IPS DF 19.7 (cell line): ENCODE results near the gene HERC6.
"Not testable (repeated sequence)": the region's sequence is repeated elsewhere in the genome, so short reads cannot be mapped to it uniquely, and the experiment has no call there.

Experiments
- DNase-seq: peaks from one replicate; pipeline ENCODE4 v3.0.0-alpha.2; 2013; ENCODE audit warnings: low read depth, low spot score

Gene HERC6

DNA sequence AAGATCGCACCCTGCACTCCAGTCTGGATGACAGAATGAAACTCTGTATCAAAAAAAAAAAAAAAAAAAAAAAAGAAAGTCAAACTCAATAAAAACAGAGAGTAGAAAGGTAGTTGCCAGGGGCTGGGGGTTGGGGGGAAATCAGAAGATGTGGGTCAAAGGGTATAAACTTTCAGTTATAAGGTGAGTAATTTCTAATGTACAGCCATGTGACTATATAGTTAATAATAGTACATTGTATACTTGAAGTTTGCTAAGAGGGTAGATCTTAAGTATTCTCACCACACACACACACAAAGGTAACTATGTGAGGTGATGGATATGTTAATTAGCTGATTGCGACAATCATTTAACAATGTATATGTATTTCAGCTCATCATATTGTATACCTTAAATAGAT is 11.5 kb downstream of the HERC6 start:
- DNase-seq, result no peak

DNA sequence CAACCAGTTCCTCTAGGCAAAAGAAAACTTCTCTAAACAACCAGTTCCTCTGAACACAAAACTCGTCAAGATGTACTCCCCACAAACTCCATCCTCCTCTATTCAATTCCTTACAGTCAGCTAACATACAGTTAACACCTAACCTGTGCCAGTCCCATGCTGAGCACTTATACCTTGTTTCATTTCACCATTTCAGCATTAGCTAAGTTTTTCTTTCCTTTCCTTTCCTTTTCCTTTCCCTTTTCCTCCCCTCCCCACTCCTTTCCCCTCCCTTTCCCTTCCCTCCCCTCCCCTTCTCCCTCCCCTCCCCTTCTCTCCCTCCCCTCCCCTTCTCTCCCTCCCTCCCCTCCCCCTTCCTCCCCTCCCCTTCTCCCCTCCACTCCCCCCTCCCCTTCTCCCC is 13.1 kb downstream of the HERC6 start:
- DNase-seq, result no peak

- DNase-seq, result no peak
Measured at GRCh38 chr4:88396681-88397080, 18.0 kb downstream of the HERC6 start.

GRCh38 chr4:88398381-88398780 is 19.7 kb downstream of the HERC6 start:
- DNase-seq, result no peak

DNA sequence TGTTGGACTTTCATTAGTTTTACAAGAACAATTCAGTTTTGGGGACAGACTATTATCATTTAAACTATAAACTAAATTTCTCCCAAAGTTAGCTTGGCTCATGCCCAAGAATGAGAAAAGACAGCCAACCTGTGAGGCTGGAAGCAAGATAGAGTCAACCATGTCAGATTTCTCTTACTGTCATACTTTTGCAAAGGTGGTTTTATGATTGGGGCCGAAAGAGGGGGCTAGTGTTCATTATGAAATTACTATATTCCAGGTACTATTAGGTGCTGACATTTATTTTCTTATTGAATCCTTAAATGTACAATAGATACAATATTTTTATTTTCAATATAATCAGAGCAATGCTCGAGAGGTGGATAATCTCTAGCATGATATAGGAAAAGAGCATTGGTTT is 30.6 kb downstream of the HERC6 start:
- DNase-seq, result no peak

- no peak for DNase-seq
Measured at GRCh38 chr4:88409789-88410188, 31.1 kb downstream of the HERC6 start.

- no peak for DNase-seq
Measured at GRCh38 chr4:88411491-88412096, 32.9 kb downstream of the HERC6 start.

DNA sequence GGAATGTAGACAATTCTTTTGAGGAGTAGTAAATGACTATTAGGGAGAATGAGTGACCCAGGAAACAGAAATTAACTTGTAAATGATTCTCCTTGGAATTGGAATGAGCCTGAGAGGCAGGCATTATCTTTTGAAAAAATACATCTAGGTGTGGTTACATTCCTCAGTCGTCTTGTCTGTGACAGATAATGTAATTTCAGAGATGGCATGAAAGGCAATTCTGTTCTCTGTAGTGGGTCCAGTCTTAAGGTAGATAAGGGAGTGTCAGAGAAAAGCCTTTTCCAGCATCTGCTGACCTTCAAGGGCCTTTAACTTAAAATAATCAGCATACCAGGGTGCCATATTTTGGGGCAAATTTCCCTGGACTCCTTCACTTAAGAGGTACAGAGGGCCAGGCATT is 35.1 kb downstream of the HERC6 start:
- no peak for DNase-seq

DNA sequence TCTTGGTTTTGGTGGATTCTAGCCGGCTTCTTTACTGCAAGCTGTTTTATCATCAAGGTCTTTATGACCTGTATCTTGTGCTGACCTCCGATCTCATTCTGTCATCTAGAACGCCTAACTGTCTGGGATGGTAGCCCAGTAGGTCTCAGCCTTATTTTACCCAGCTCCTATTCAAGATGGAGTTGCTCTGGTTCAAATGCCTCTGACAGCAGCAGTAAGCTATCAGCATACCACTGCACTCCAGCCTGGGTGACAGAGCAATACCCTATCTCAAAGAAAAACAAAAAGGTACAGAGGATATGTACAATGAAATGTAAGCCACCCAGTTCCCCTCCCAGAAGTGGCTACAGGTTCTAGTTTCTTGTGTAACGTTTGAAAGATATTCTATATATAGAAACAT is 36.1 kb downstream of the HERC6 start:
- DNase-seq, result no peak

- no peak for DNase-seq
Measured at GRCh38 chr4:88415982-88416381, 37.3 kb downstream of the HERC6 start.

GRCh38 chr4:88418411-88418810 is 39.8 kb downstream of the HERC6 start:
- no peak for DNase-seq

- no peak for DNase-seq
Measured at GRCh38 chr4:88419874-88420273, 41.2 kb downstream of the HERC6 start.

GRCh38 chr4:88420844-88421243 is 42.2 kb downstream of the HERC6 start:
- no peak for DNase-seq

DNA sequence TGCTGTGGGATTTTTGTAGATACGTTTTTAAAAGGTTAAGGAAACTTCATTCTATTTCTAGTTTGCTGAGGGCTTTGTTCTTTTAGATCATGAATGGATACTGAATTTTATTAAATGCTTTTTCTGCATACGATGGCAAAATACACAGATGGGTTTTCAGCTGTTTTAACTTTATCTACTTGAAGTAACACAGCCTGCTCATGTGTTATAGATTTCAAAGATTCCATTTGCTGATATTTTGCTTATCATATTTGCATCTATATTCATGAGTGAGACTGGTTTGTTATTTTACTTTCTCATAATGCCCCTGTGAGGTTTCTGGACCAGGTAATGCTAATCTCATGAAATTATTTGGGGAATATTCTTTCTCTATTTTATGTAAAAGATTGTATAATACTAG is 43.8 kb downstream of the HERC6 start:
- DNase-seq, result no peak

DNA sequence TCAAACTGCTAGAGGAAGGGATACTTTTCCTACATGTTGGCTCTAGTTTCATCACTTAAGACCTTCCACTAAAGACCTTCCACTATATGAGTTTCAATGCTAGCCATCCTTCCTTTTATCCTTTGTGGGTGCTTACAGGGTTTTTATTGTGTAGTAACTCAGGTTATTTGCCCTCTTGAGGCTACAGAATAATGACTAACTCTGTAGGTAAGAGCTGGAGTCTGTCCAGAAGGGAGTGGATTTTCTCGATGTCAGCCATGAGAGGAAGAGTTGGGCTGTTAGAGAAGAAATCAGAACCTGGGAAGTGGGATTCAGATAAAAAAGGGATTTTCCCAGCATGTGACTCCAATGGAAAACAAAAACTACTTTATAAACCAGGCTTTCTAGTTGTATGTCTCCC is 50.7 kb downstream of the HERC6 start:
- DNase-seq, result no peak

- DNase-seq, result no peak
Measured at GRCh38 chr4:88435987-88436693, 57.5 kb downstream of the HERC6 start.

- DNase-seq, result not testable (repeated sequence)
Measured at GRCh38 chr4:88437873-88438272, 59.2 kb downstream of the HERC6 start.

DNA sequence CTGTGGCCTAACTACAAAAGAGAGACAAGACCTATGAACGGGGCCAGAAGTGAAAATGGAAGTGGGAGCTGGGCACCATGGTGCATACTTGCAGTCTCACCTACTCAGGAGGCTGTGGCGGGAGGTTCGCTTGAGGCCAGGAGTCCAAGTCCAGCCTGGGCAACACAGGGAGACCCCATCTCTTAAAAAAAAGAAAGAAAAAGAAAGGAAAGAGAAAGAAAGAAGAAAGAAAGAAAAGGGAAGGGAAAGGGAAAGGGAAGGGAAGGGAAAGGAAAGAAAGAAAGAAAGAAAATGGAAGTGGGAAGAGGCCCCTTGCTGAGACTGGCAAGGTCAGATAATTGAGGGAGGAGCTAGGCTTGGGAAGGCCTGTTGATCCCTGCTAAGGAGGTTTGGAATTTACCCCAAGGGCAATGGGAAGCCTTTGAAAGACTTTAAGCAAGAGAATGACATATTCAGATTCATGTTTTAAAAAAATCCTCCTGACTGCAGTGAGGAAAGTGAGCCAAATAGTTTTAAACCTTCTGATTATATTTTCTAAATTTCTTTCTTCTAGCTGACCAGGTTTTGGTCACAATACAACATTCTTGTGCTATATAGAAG is 60.6 kb downstream of the HERC6 start:
- no peak for DNase-seq

DNA sequence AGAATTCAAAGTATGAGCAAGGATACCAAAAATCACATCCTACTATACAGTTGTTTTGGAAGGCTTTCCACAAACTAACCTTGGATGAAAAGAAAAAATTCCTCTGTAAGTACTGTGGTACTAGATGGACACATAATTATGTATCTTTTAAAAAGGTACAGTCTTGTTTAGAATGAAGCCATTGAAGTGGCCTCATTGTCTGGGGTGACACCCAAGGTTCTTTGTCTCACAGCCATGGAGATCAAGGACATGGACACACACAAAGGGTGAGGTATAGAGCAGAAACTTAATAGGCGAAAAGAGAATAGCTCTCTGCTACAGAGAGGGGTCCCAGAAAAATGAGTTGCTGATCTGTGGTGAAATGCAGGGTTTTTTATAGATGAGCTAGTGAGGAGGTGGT is 61.5 kb downstream of the HERC6 start:
- DNase-seq, result no peak

GRCh38 chr4:88441696-88442095 is 63.0 kb downstream of the HERC6 start:
- DNase-seq, result no peak

DNA sequence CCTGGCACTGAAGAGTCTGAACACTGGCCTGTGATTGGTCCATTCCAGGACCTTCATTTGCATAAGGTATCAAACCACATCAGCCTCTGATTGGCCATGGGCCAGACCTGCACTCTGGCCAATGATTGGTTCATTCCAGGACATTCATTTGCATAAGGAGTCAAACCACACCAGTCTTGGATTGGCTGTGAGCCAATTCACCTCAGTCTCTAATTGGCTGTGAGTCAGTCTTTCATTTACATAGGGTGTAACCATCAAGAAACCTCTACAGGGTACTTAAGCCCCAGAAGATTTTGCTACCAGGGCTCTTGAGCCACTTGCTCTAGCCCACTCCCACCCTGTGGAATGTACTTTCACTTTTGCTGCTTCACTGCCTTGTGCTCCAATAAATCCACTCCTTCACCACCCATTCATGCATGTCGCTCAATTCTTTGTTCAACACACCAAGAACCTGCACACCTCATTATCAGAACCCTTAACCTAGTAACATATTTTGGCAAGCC is 64.1 kb downstream of the HERC6 start:
- no peak for DNase-seq

- no peak for DNase-seq
Measured at GRCh38 chr4:88443486-88443885, 64.8 kb downstream of the HERC6 start.

GRCh38 chr4:88445252-88445651 is 66.6 kb downstream of the HERC6 start:
- no peak for DNase-seq
